Measurements from ENCODE around the gene COX8A. TPM values are rescaled to one million over a fixed set of nuclear protein-coding genes. Genes with fewer than 3 reads are reported as not detected.

The COX8A gene
- total RNA-seq, 4 donors from 2014 or later, result 373 to 510 (median 455) TPM

GRCh38 chr11:64015935-64016845 is 41.8 kb downstream of the COX8A start:
- intact Hi-C loops (cut with DNase I; ENCODE audit: low total_unique reads), result no loop called here
- TF ChIP-seq POLR2A (IDR thresholded peaks at IDR 0.05), result no peak
- TF ChIP-seq CTCF (IDR thresholded peaks at IDR 0.05), result no peak
- no peak overlapping the region for H3K4me3 ChIP-seq (ENCODE audit: low read depth, poor library complexity, severe bottlenecking)
- WGBS, 2 donors, result 81 to 89% methylated on average over 30 to 32 of the region's 35 CpGs
- DNase-seq (ENCODE audit: low spot score in 2 of 2), result no peak

- WGBS, 2 donors, result 71 to 86% methylated on average over 5 to 7 of the region's 7 CpGs
- intact Hi-C loops (cut with DNase I; ENCODE audit: low total_unique reads), result no loop called here
- TF ChIP-seq CTCF (IDR thresholded peaks at IDR 0.05), result no peak
- TF ChIP-seq POLR2A (IDR thresholded peaks at IDR 0.05), result no peak
- no peak overlapping the region for H3K4me3 ChIP-seq (ENCODE audit: low read depth, poor library complexity, severe bottlenecking)
- no peak for DNase-seq (ENCODE audit: low spot score in 2 of 2)
Measured at GRCh38 chr11:64017945-64018224, 43.5 kb downstream of the COX8A start.

GRCh38 chr11:64018310-64018709 is 43.9 kb downstream of the COX8A start:
- WGBS, 2 donors, result 59 to 68% methylated on average over 4 to 8 of the region's 8 CpGs
- DNase-seq (ENCODE audit: low spot score in 2 of 2), result no peak
- intact Hi-C loops (cut with DNase I; ENCODE audit: low total_unique reads), result no loop called here
- H3K4me3 ChIP-seq (ENCODE audit: low read depth, poor library complexity, severe bottlenecking), result no peak overlapping the region
- no peak for TF ChIP-seq POLR2A (IDR thresholded peaks at IDR 0.05)
- TF ChIP-seq CTCF (IDR thresholded peaks at IDR 0.05), result no peak

- WGBS, 2 donors, result 74 to 77% methylated on average over 20 to 22 of the region's 27 CpGs
- TF ChIP-seq CTCF (IDR thresholded peaks at IDR 0.05), result no peak
- TF ChIP-seq POLR2A (IDR thresholded peaks at IDR 0.05), result no peak
- H3K4me3 ChIP-seq (ENCODE audit: low read depth, poor library complexity, severe bottlenecking), result no peak overlapping the region
- intact Hi-C loops (cut with DNase I; ENCODE audit: low total_unique reads), result no loop called here
- no peak for DNase-seq (ENCODE audit: low spot score in 2 of 2)
Measured at GRCh38 chr11:64019106-64020037, 45.0 kb downstream of the COX8A start.

GRCh38 chr11:64020976-64021756 is 46.7 kb downstream of the COX8A start:
- no peak overlapping the region for H3K4me3 ChIP-seq (ENCODE audit: low read depth, poor library complexity, severe bottlenecking)
- 65 to 67% methylated on average over 16 to 17 of the region's 22 CpGs for WGBS, 2 donors
- no peak for TF ChIP-seq POLR2A (IDR thresholded peaks at IDR 0.05)
- no peak for TF ChIP-seq CTCF (IDR thresholded peaks at IDR 0.05)
- no peak for DNase-seq (ENCODE audit: low spot score in 2 of 2)
- intact Hi-C loops (cut with DNase I; ENCODE audit: low total_unique reads), result no loop called here
